Ovary (tissue), 9 donors: ENCODE results near the gene RPUSD3. TPM values are rescaled to one million over a fixed set of nuclear protein-coding genes. Genes with fewer than 3 reads are reported as not detected.

ENCODE experiments used
- DNase-seq, 5 donors: peaks; one replicate each; pipeline ENCODE4 v3.0.0-alpha.2; 2019 to 2020
- H3K27ac ChIP-seq, 2 donors: fragments of 200-600 bp; one replicate each; pipeline versions ENCODE4 v1.5.1 to v1.8.0; 2019 to 2022
- H3K27me3 ChIP-seq: fragments of 200-600 bp; one replicate; pipeline ENCODE4 v1.8.0; 2022
- H3K36me3 ChIP-seq: fragments of 200-600 bp; sonication (generic); one replicate; pipeline ENCODE4 v1.5.1; 2019
- H3K4me1 ChIP-seq: one replicate; pipeline ENCODE4 v1.8.1; 2013; ENCODE audit warnings: mild to moderate bottlenecking, moderate library complexity; ENCODE audit not compliant: insufficient read depth
- H3K4me3 ChIP-seq: fragments of 200-600 bp; sonication (generic); one replicate; pipeline ENCODE4 v1.5.1; 2017
- H3K9me3 ChIP-seq, 2 donors: fragments of 200-600 bp in 1 of 2; sonication (generic) in 1 of 2; one replicate each; pipeline versions ENCODE4 v1.5.1 to v1.8.1; 2013 to 2019; ENCODE audit warnings: mild to moderate bottlenecking in 1 of 2, moderate library complexity in 1 of 2
- EP300 ChIP-seq: sonication (generic); formaldehyde crosslinking; IDR thresholded peaks from one replicate; pipeline ENCODE4 v1.6.1; 2017; ENCODE audit warnings: antibody characterized with exemption
- POLR2A ChIP-seq: fragments of 450-650 bp; IDR thresholded peaks from one replicate; pipeline ENCODE4 v1.6.1; 2017; ENCODE audit warnings: antibody characterized with exemption, mild to moderate bottlenecking, moderate library complexity
- WGBS, 3 donors: extraction: QIAGEN DNeasy Blood & Tissue Kit in 1 of 3; methylation state at CpG; one replicate each; pipeline versions ENCODE4 v1.1.5 to v1.1.7; 2013 to 2017; 5-methylcytosine and 5-hydroxymethylcytosine counted together
- intact Hi-C, 4 donors: fragments of 100-400 bp; cut with DNase I; formaldehyde crosslinking; loops; one replicate each; pipeline versions ENCODE4 v1.11.0 to v1.15.1; 2022 to 2023
- polyA plus RNA-seq, 2 donors: library from polyadenylated mRNA; stranded (reverse); fragments of 200-250 nt in 1 of 2; fragments of 350-450 nt in 1 of 2; fragmentation: Illumina TruSeq in 1 of 2; extraction: RNeasy Lipid Tissue Mini Kit (QIAGEN cat#74804) in 1 of 2; gene quantifications; one replicate each; pipeline ENCODE4 v1.2.3, GENCODE V29; 2013 to 2014
- total RNA-seq, 7 donors: library from RNA; depleted of rRNA in 2 of 7; stranded (reverse); fragments of >200 nt in 2 of 7; fragmentation: NEBNext Ultra II Directional in 3 of 7; extraction: Animal tissue kit (Norgen Biotek cat#: 25700) in 3 of 7; gene quantifications; one replicate each; pipeline versions ENCODE4 v1.1.0 to v1.2.4, GENCODE V29; 2016 to 2023
- TF ChIP-seq, protein P1 (sequence below), 3 donors: fragments of 450-650 bp in 2 of 3; fragments of 200-600 bp in 1 of 3; IDR thresholded peaks; one replicate each; pipeline versions ENCODE4 v1.5.1 to v1.8.0; 2016 to 2022; ENCODE audit warnings: antibody characterized with exemption in 3 of 3, mild to moderate bottlenecking in 1 of 3
- donor health status: DM: no; HTN: no; CAD: no; lungs with moderate emphysema.
- donor health status: DM: no; HTN: no; CAD: no.
- donor health status: Bipolar disorder and iron deficiency.
- donor health status: DM: yes; HTN: yes; CAD: no.
- donor health status: DM: no; HTN: no; CAD: no.
- donor health status: DM: yes; HTN: yes; CAD: no.

The RPUSD3 gene
- total and polyA plus RNA-seq, 9 donors = 19.4 to 32.2 (median 26.8) TPM

DNA sequence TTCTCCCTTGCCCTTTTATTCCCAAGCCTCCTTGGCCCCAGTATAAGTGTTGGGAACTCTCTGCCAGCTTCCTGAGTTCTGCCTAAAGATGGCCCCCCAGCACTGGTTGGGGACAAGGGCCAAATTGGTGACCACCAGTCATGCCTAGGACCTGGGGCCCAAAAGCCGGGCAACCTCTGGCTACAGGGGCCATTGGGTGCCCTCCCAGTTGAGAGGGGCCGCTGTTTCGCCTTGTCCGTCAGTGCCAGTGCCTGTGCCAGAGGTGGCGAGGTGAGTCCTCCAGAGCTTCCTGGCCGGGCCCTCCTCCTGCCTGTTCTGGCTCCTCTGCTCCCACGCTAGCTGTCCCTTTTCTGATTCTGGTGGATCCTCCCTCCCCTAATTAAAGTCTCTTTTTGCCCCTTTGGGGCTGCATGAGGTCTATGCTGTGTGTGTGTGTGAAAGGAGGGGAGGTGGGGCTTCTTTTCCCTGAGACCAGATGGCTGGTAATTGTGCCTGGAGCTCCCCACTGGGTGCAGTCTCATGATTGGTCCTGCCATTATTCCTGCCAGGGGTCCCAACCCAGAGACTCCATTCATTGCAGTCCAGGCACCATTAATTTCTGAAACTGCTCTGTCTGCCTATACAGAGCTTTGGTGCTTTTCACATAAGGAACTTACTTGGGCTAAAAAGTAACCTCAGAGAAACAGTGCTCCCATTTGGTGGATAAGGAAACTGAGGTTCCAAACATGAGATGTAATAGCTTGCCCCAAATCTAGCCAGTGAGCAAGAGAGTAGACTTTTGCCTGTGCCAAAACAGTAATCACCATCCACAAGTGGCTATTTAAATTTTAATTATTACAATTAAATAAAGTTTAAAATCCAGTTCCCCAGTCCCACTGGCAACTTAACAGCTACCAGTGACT lies 36.9 kb downstream of the RPUSD3 start:
- no peak for DNase-seq
- WGBS, 3 donors = 83 to 88% (median 87%) methylated on average over 7 of the region's 7 CpGs
- no peak overlapping the region for H3K4me3 ChIP-seq

DNA sequence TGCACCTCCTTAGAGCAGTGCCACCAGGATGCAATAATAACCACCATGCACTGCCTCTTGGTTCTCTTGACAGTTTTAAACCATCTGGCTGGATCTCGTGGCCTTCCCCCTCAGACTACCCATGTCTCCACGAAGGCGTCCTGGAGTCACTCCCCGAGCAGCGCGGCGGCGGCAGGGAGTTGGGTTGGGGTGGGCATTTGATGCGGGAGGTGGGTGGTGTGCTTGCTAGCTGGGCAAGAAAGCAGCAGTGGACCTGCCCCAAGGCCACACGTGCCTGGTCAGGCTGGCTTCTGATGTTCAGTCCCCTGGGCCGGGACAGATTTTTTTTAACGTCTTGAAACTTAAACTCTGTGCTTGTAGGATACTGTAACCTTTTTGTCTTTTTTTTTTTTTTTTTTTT lies 37.7 kb downstream of the RPUSD3 start:
- DNase-seq = no peak
- intact Hi-C loops = no loop called here

More for the DNA sequence above, 36.9 kb downstream of the RPUSD3 start:
- Histone ChIP-seq H3K9me3 (no peaks in the 10 kb centered on the region), H3K27me3 (no peaks in the 10 kb centered on the region), H3K36me3 (no peaks in the 10 kb centered on the region), H3K27ac (no peak overlapping the region), H3K4me1 (peaks cover 8% of the 10 kb centered on the region)
- intact Hi-C loops = no loop called here
- no peak for TF ChIP-seq POLR2A
- TF ChIP-seq EP300 = no peak
- TF ChIP-seq, protein P1, sequence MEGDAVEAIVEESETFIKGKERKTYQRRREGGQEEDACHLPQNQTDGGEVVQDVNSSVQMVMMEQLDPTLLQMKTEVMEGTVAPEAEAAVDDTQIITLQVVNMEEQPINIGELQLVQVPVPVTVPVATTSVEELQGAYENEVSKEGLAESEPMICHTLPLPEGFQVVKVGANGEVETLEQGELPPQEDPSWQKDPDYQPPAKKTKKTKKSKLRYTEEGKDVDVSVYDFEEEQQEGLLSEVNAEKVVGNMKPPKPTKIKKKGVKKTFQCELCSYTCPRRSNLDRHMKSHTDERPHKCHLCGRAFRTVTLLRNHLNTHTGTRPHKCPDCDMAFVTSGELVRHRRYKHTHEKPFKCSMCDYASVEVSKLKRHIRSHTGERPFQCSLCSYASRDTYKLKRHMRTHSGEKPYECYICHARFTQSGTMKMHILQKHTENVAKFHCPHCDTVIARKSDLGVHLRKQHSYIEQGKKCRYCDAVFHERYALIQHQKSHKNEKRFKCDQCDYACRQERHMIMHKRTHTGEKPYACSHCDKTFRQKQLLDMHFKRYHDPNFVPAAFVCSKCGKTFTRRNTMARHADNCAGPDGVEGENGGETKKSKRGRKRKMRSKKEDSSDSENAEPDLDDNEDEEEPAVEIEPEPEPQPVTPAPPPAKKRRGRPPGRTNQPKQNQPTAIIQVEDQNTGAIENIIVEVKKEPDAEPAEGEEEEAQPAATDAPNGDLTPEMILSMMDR (IDR thresholded peaks at IDR 0.05) = no peak

DNA sequence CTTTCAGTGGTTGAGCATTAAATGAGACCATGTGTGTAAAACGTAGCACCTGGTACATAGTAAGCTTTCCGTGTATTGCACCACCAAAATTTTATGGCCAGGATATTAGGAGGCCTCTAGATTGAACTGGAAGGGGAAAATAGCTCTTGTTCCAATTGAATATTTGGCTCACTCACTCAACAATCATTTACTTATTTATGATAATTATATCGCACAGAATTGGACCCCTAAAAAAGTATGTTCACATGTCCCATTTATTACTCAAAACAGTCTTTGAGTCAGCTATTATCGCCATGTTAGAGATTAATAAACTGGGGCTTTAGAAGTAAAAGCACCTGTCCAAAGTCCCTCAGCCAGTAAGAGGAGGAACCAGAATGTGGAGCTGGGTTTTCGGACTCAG lies 38.8 kb downstream of the RPUSD3 start:
- Histone ChIP-seq H3K27ac (no peak overlapping the region), H3K27me3 (no peaks in the 10 kb centered on the region), H3K4me3 (no peak overlapping the region), H3K4me1 (peaks cover 2% of the 10 kb centered on the region), H3K36me3 (no peaks in the 10 kb centered on the region), H3K9me3 (no peaks in the 10 kb centered on the region)
- intact Hi-C loops = no loop called here
- no peak for DNase-seq
- no peak for TF ChIP-seq EP300
- TF ChIP-seq, protein P1 (IDR thresholded peaks at IDR 0.05) = no peak
- TF ChIP-seq POLR2A = no peak
- 79 to 85% (median 82%) methylated on average over 5 of the region's 5 CpGs for WGBS, 3 donors

More for the DNA sequence above, 37.7 kb downstream of the RPUSD3 start:
- WGBS, 3 donors = 79 to 90% (median 84%) methylated on average over 12 of the region's 12 CpGs
- no peak for TF ChIP-seq POLR2A
- TF ChIP-seq EP300 = no peak
- TF ChIP-seq, protein P1 (IDR thresholded peaks at IDR 0.05) = no peak
- Histone ChIP-seq H3K9me3 (no peaks in the 10 kb centered on the region), H3K27me3 (no peaks in the 10 kb centered on the region), H3K27ac (no peak overlapping the region), H3K36me3 (no peaks in the 10 kb centered on the region), H3K4me3 (no peak overlapping the region), H3K4me1 (peaks cover 7% of the 10 kb centered on the region)

DNA sequence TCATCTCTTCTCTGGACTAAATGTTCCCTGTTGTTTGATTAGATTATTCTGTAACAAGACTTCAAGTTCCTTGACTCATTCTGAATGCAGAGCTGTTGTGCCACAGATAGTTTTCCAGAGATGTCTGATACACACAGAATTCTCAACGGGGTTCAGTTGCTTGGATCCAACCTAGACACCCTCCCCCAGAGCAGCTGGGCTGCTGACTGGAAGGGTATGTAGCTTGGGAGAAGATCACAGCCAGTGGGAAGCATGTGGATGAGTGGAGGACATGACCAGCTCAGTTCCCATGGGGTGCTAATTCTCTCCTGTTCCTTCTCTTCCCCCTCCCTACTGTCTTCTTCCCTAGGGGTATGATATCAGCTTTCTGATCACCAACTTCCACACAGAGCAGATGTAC lies 40.3 kb downstream of the RPUSD3 start:
- no peak for DNase-seq
- Histone ChIP-seq H3K27me3 (no peaks in the 10 kb centered on the region), H3K27ac (no peak overlapping the region), H3K4me3 (no peak overlapping the region), H3K36me3 (no peaks in the 10 kb centered on the region), H3K4me1 (no peaks in the 10 kb centered on the region), H3K9me3 (no peaks in the 10 kb centered on the region)
- WGBS, 3 donors = 67 to 81% (median 68%) methylated on average over 1 of the region's 1 CpG
- intact Hi-C loops = no loop called here
- no peak for TF ChIP-seq POLR2A
- TF ChIP-seq, protein P1 (IDR thresholded peaks at IDR 0.05) = no peak
- no peak for TF ChIP-seq EP300
